HPDE6-E6E7 (cell line): ENCODE measurements around the gene MARCHF5.
A peak's percentile ranks its signal among the peaks of the same experiment; 100 is the strongest.
"Not testable (repeated sequence)": the region's sequence is repeated elsewhere in the genome, so short reads cannot be mapped to it uniquely, and the experiment has no call there.

Experiments used
- DNase-seq: peaks from one replicate; pipeline ENCODE4 v3.0.0; 2011; ENCODE audit warnings: missing footprints; ENCODE audit errors: extremely low spot score

MARCHF5 gene

DNA sequence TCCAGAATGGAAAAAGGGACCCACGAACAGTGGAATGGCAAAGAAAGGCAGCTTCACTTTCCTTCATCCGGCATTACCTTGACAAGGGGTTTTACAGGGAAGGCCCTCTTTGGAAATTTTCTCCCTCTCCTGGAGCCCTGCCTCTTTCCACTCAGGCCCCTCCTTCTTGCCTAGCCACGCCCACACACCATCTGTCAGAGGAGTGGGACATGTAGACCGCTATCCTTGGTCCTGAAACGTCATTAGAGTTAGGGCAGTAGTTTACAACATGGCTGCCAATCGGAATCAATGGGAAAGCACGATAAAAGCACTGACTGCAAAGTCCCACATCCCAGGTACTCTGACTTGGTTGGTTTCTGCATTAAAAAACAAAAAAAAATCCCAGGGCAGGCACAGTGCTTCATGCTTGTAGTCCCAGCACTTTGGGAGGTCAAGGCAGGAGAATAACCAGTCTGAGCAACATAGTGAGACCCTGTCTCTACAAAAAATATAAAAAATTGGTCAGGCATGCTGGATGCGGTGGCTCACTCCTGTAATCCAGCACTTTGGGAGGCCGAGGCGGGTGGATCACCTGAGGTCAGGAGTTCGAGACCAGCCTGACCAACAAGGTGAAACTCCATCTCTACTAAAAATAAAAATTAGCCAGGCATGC is 96.4 kb downstream of the MARCHF5 start:
- DNase-seq, result peak; percentile 31

DNA sequence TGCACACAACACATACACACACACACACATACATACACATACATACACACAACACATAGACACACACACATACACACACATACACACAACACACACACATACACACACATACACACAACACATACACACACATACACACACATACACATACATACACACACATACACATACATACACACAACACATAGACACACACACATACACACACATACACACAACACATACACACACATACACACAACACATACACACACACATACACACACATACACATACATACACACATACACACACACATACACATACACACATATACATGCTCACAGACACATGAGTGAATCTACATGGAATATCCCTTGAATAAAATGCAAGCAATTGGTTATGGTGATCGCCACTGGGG is 102.2 kb downstream of the MARCHF5 start:
- DNase-seq, result not testable (repeated sequence)

DNA sequence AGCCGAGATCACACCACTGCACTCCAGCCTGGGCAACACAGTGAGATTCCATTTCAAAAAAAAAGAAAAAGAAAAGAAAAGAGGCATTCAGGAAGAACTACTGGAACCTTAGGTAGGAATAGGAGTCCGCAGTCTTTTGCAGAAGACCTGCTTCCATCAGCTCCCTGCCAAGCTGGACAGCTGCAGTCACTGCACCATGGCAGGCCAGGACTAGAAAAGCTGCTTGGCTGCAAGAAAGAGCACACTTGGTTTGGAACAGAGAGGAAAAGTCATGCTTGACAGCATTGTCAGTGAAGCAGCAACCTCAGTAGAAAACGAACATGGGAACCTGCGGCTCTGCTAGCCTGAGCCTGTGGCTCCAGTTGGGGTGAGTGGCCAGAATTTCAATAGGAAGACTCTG is 104.3 kb downstream of the MARCHF5 start:
- DNase-seq, result no peak

DNA sequence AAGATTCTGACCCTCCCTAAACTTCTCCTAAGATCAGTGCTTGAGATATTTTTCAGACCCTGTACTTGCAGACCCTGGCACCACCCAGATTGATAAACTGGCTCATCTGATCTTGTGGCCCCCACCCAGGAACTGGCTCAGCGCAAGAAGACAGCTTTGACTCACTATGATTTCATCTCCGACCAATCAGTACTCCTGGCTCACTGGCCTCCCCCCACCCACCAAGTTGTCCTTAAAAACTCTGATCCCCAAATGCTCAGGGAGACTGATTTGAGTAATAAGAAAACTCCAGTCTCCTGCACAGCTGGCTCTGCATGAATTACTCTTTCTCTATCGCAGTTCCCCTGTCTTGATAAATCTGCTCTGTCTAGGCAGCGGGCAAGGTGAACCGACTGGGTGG is 111.3 kb downstream of the MARCHF5 start:
- not testable (repeated sequence) for DNase-seq
